K562 (cell line): ENCODE measurements around the gene ACOX1. TPM values are rescaled to one million over a fixed set of nuclear protein-coding genes. Genes with fewer than 3 reads are reported as not detected.
A peak's percentile ranks its signal among the peaks of the same experiment; 100 is the strongest.

Experiments used
- BCLAF1 ChIP-seq, 2 experiments: fragments of 450-650 bp in 1 of 2; IDR thresholded peaks; 2 replicates each; pipeline ENCODE4 v1.6.1; 2011 to 2017; ENCODE audit warnings: low read depth in 2 of 2, antibody characterized with exemption in 1 of 2, borderline replicate concordance in 1 of 2, low read length in 1 of 2, mild to moderate bottlenecking in 1 of 2, mixed read lengths in 1 of 2; ENCODE audit not compliant: control insufficient read depth in 1 of 2
- CEBPG ChIP-seq, 3 experiments: fragments of 200-800 bp in 1 of 3; sonication (Bioruptor generic) in 1 of 3; sonication (generic) in 1 of 3; formaldehyde crosslinking in 1 of 3; IDR thresholded peaks in 2 of 3; conservative IDR thresholded peaks in 1 of 3; 2 replicates each; pipeline versions ENCODE4 v1.6.1 to v1.8.0; 2016 to 2022; ENCODE audit warnings: missing compliant biosample characterization in 2 of 3, missing genetic modification characterization in 2 of 3, mild to moderate bottlenecking in 1 of 3, missing genetic modification reagents in 1 of 3
- ERF ChIP-seq: fragments of 450-650 bp; formaldehyde crosslinking; IDR thresholded peaks from 2 replicates; pipeline ENCODE4 v1.4.0; 2020; ENCODE audit warnings: mild to moderate bottlenecking, mixed read lengths
- FIP1L1 ChIP-seq: fragments of 200-400 bp; formaldehyde crosslinking; IDR thresholded peaks from 2 replicates; pipeline ENCODE4 v1.6.1; 2018; ENCODE audit warnings: mild to moderate bottlenecking, low read depth, low read length; ENCODE audit not compliant: poor library complexity, severe bottlenecking
- HLTF ChIP-seq: fragments of 450-650 bp; IDR thresholded peaks from 2 replicates; pipeline ENCODE4 v1.6.1; 2016
- MTA2 ChIP-seq: fragments of 450-650 bp; IDR thresholded peaks from 2 replicates; pipeline ENCODE4 v1.6.1; 2016; ENCODE audit warnings: low read depth
- PML ChIP-seq: IDR thresholded peaks from 2 replicates; pipeline ENCODE4 v1.6.1; 2012; ENCODE audit warnings: low read length, inconsistent platforms
- THRAP3 ChIP-seq: fragments of 450-650 bp; IDR thresholded peaks from 2 replicates; pipeline ENCODE4 v1.6.1; 2016; ENCODE audit warnings: mild to moderate bottlenecking, inconsistent platforms, borderline replicate concordance
- TRIM28 ChIP-seq: fragments of 450-650 bp; IDR thresholded peaks from 2 replicates; pipeline ENCODE4 v1.6.1; 2017
- ZBTB2 ChIP-seq: fragments of 450-650 bp; IDR thresholded peaks from 2 replicates; pipeline ENCODE4 v1.6.1; 2016; ENCODE audit warnings: antibody characterized with exemption
- ZC3H4 ChIP-seq: sonication (generic); formaldehyde crosslinking; IDR thresholded peaks from 2 replicates; pipeline ENCODE4 v1.9.0; 2021; ENCODE audit warnings: missing genetic modification reagents, borderline replicate concordance
- ZC3H8 ChIP-seq: fragments of 450-650 bp; IDR thresholded peaks from 2 replicates; pipeline ENCODE4 v1.6.1; 2017
- ZNF609 ChIP-seq: sonication (generic); formaldehyde crosslinking; IDR thresholded peaks from 2 replicates; pipeline ENCODE4 v1.8.1; 2023; ENCODE audit warnings: missing genetic modification reagents, mild to moderate bottlenecking, borderline replicate concordance
- ZNF79 ChIP-seq: fragments of 250-450 bp; sonication (Bioruptor Pico); IDR thresholded peaks from 2 replicates; pipeline ENCODE4 v1.4.0; 2020; ENCODE audit warnings: low read depth, mild to moderate bottlenecking, moderate library complexity
- polyA plus RNA-seq, 8 experiments: library from polyadenylated mRNA; depleted of rRNA in 4 of 8; stranded (reverse) in 5 of 8; unstranded in 3 of 8; fragments of >200 nt; fragmentation: Nextera tagmentation in 2 of 8; fragmentation: Illumina TruSeq in 1 of 8; extraction: Ambion mirVana in 2 of 8; extraction: Trizol in 1 of 8; gene quantifications; 2 replicates each; pipeline versions ENCODE4 v1.2.1 to v1.2.3, GENCODE V29; 2011 to 2014; ENCODE audit warnings: inconsistent platforms in 1 of 8, missing spikeins in 1 of 8
- total RNA-seq, 7 experiments: library from RNA; depleted of rRNA in 6 of 7; stranded (reverse); fragments of >200 nt in 6 of 7; fragmentation: Illumina TruSeq in 2 of 7; extraction: Trizol in 2 of 7; gene quantifications; 2 replicates each; pipeline versions ENCODE4 v1.2.1 to v1.2.3, GENCODE V29; 2011 to 2021; ENCODE audit warnings: low replicate concordance in 1 of 7

ACOX1 gene
- total and polyA plus RNA-seq, 9 of the 15 experiments (the other 6 are each of a cell fraction or from before 2014, with no cell fraction given): 7.8 to 24.1 (median 14.5) TPM

- TF ChIP-seq ZNF79 (CRISPR knock-in tag) (no peak), CEBPG (CRISPR knock-in tag; IDR thresholded peaks at IDR 0.05) (no peak), CEBPG (tag; conservative IDR thresholded peaks at IDR 0.05 in 1 of 2, IDR thresholded peaks at IDR 0.05 in 1 of 2) (no peak), MTA2 (no peak), TRIM28 (no peak), ZC3H8 (no peak), BCLAF1 (IDR thresholded peaks at IDR 0.05; ENCODE audit: borderline replicate concordance in 1 of 2, control insufficient read depth in 1 of 2, low read depth in 2 of 2, low read length in 1 of 2) (no peak), ZC3H4 (CRISPR knock-in tag) (no peak), ERF (CRISPR knock-in tag) (no peak), ZBTB2 (peak; percentile 67; the same call in 1 of the 2 replicates), ZNF609 (CRISPR knock-in tag) (no peak), FIP1L1 (no peak), THRAP3 (peak; percentile 87), PML (no peak), HLTF (peak; percentile 80; the same call in 1 of the 2 replicates)
Measured at GRCh38 chr17:75975757-75976174, 3.2 kb downstream of the ACOX1 start (continued).
